ENCODE measurements around the gene LMTK2.
"Not testable (repeated sequence)": the region's sequence is repeated elsewhere in the genome, so short reads cannot be mapped to it uniquely, and the experiment has no call there.

Gene LMTK2

GRCh38 chr7:98107313-98107721 is 655 bp downstream of the LMTK2 start:
- no peak for DNase-seq

- no peak for DNase-seq
Measured at GRCh38 chr7:98110249-98111022, 3.8 kb downstream of the LMTK2 start.

GRCh38 chr7:98112077-98112476 is 5.4 kb downstream of the LMTK2 start:
- no peak for DNase-seq

- no peak for DNase-seq
Measured at GRCh38 chr7:98115746-98116525, 9.3 kb downstream of the LMTK2 start.

- DNase-seq = no peak
Measured at GRCh38 chr7:98116656-98117461, 10.2 kb downstream of the LMTK2 start.

DNA sequence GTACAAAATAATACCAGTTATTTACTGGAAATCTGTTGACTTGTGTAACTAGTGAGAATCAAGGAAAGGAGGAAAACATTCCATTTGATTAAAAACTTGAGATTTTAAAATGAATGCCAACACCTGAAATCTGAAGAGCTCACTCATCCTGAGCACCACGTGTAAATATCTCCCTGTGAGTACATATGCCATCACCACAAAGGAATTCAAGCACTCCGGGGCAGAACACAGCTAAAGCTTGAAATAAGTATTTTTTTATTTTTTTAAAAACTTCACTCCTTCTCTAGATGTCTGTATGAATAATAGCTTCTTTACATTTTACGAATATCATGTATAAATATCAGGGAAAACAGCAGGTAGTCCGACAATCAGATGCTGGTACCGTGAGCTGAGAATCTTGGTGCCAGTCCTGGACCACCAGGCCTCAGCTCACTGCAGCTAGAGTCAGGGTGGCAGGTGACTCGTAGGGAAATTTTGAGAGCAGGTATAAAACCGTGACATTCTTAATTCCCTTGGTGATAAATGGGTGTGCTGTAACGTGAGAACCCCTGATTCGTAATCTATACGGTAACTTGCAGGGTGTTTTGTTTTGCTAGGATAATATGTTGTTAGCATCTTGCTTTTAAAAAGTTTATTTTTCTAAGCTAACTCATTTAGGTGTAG is 12.7 kb downstream of the LMTK2 start:
- DNase-seq = no peak

DNA sequence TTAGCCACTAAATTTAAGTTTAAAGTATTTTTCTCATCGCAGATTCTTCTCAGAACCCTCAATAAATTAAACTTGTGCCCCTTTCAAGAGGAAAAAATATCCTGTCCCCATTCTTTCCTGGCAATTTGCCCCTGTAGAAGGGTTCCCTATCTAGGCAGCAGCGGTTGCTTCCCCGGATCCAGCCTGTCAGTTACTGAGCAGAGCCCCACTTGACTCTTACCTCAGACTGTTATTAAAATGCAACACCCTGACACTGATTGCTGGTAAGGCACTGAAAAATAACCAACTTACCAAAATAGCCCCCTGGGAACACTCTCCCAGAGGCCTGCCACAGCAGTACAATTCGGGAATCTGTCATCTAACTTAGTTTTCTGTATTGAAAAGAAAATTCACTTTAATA is 13.9 kb downstream of the LMTK2 start:
- DNase-seq = no peak

- not testable (repeated sequence) for DNase-seq
Measured at GRCh38 chr7:98121388-98121787, 14.7 kb downstream of the LMTK2 start.

DNA sequence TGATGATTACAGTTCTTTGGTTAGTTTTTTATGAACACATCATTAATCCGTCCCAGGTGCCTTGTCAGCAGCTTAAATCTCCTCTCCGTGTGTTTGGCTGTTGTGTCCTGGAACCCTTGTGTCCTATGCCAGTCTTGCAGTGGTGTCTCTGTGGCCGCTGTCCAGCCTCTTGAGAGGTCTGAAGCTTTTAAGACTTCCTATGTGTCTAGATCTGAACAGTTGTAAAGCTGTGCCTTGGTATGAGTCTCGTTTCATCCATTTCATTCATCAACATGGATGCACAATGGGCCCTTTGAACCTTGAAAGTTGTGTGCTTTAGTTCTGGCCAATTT is 16.7 kb downstream of the LMTK2 start:
- no peak for DNase-seq

DNA sequence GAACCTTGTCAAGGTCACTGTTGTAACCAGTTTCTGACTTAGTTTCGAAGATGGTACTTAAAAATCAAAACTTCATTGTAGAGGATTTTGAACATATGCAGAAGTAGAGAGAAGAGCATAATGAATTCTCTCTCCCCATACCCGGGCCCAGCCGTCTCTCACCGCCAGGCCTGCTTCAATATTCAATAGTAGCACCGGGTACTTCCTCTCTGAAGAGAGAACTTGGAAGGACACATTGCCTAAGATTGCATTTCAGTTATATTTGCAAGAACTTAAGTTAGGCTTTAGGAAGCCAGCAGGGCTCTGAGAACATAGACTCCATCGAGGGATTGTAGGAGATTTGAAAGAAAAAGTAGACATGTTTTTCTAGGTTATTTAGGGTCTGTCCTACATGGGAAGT is 19.1 kb downstream of the LMTK2 start:
- no peak for DNase-seq

- DNase-seq = no peak
Measured at GRCh38 chr7:98126311-98127142, 19.9 kb downstream of the LMTK2 start.

DNA sequence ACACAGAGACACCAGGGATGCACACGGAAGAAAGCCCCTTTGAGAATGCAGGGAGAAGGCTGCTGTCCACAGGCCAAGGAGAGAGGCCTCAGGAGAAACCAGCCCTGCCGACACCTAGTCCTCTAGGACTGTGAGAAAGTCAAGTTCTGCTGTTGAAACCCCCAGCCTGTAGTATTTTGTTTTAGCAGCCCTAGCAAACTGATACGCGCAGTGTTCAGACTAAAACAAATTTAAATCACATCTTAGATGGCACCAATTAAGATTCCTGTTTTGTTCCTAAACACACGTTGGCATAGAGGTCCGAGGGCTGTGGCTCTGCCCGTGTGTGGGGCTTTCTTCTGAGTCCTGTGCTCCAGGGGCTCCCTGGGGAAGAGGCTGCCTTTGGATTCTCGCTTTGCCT is 21.7 kb downstream of the LMTK2 start:
- no peak for DNase-seq

- DNase-seq = no peak
Measured at GRCh38 chr7:98130959-98131358, 24.3 kb downstream of the LMTK2 start.

GRCh38 chr7:98133181-98133580 is 26.5 kb downstream of the LMTK2 start:
- DNase-seq = peak; percentile 46

GRCh38 chr7:98133621-98134303 is 27.1 kb downstream of the LMTK2 start:
- DNase-seq = no peak

GRCh38 chr7:98134420-98135228 is 28.0 kb downstream of the LMTK2 start:
- no peak for DNase-seq

DNA sequence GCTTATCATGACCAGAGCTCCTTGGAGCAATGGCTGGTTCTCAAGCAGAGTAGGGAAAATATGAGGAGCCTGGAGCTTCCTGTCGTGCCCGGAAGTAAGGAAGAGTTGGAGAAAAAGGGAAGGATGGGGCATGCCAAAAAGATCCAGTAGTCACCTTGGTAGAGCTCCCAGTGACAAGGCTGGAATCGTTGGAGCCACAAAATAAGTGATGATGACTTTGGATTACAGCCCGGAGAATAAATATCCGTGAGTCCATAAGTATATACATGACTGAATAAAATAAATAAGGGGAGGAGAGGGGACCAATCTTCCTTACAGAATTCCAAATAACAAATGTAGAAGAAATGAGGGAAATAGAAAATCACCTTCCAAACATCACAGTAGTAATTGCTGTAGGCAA is 29.3 kb downstream of the LMTK2 start:
- DNase-seq = no peak

- no peak for DNase-seq
Measured at GRCh38 chr7:98136423-98136822, 29.8 kb downstream of the LMTK2 start.

DNA sequence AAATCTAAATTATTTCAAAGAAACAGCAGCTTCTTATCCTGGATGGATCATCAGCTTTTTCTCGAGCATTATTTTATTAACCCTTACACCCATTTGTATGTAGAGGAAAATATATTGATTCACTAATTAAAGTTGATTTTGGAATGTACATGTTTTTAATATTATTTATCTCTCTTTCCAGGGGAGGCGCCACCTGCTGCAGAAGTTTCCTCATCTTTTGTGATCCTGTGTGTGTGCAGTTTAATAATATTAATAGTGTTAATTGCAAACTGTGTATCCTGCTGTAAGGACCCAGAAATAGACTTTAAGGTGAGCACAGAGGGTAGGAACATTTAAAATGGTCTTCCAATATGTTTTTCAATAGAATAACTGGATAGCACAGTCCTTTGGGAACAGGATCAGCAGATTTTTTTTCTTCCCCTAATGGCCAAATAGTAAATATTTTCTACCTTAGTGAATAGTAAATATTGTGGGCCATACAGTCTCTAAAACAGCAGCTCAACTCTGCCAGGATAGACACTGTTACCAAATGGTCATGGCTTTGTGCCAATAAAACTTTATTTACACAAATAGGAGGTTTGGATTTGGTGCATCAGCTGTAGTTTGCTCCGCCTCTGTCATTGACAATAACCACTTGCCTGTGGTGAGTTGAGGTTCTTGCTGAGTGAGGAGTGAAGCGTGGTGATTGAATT is 30.6 kb downstream of the LMTK2 start:
- no peak for DNase-seq

DNA sequence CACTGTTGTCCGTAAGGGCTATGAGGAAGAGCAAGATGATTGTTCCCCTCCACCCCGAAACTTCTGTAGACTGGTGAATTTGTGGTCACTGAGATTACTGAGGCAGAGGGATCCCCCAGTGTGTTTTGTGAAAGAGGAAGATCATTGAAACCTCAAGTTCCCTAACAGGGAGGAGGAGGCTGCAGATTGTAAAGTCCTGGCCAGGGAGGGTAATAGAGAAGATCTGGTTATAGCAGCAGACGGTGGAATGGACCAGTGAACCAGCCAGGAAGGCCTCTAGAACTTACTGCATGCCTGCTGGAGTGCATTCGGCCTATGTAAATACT is 31.1 kb downstream of the LMTK2 start:
- DNase-seq = peak; percentile 10

Measured in CD4-positive, alpha-beta T cell treated with Interleukin-21 for 1 hour (primary cell).